Measurements from ENCODE around the gene ESAM. TPM values are rescaled to one million over a fixed set of nuclear protein-coding genes. Genes with fewer than 3 reads are reported as not detected.
A peak's percentile ranks its signal among the peaks of the same experiment; 100 is the strongest.

ESAM gene
- total RNA-seq, 1 experiment from 2014 or later: 0.92 TPM

DNA sequence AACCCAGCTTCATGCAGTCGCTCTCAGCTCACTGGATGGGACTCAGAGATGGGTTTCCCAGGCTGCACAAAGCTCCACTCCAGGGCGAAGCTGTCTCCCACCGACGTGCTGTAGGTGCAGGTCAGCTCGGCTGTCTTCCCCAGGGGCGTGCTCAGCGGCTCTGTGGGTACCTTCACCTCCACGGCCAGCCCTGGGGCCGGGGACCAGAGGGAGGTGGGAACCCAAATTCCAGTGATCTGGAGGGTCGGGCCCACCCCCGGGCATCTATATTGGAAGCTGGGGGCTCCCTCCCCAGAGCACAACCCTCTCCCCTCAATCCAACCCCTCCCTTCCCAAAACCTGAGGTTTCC is 10.7 kb downstream of the ESAM start:
- H4K8ac ChIP-seq (replicated peaks; ENCODE audit: insufficient read length, low read depth, low read length): no peak overlapping the region
- H3K9me3 ChIP-seq (ENCODE audit: control insufficient read depth, low read depth, low read length): no peaks in the 10 kb centered on the region
- no peak overlapping the region for H3T11ph ChIP-seq (ENCODE audit: low read length)
- Mint-ChIP-seq H3K9me3 (peaks cover 3 to 6% of the 10 kb centered on the region in 2 experiments; a peak in 2 of 5 replicates), H3K4me1 (peaks cover 13 to 42% of the 10 kb centered on the region in 2 experiments), H3K27me3 (ENCODE audit: low read depth) (peaks cover 64% of the 10 kb centered on the region), H3K4me3 (peak overlapping the region in 1 of 2 experiments; percentile 67; a peak in 1 of 5 replicates), H3K36me3 (ENCODE audit: insufficient read depth in 1 of 3, low read depth in 3 of 3) (no peaks in the 10 kb centered on the region; a peak in 2 of 7 replicates), H3K27ac (no peak overlapping the region)
- no peak overlapping the region for H3K56ac ChIP-seq (ENCODE audit: insufficient read length, low read depth, low read length)
- no peak overlapping the region for H2BK20ac ChIP-seq (ENCODE audit: low read depth, low read length, poor library complexity, severe bottlenecking)
- no peak overlapping the region for H3K14ac ChIP-seq (ENCODE audit: insufficient read depth, low read length)
- no peak overlapping the region for H3K9ac ChIP-seq (ENCODE audit: extremely low read depth, insufficient read length, low read length)
- H2BK120ac ChIP-seq (ENCODE audit: low read depth, low read length, poor library complexity, severe bottlenecking): no peak overlapping the region
- TF ChIP-seq, protein P1, sequence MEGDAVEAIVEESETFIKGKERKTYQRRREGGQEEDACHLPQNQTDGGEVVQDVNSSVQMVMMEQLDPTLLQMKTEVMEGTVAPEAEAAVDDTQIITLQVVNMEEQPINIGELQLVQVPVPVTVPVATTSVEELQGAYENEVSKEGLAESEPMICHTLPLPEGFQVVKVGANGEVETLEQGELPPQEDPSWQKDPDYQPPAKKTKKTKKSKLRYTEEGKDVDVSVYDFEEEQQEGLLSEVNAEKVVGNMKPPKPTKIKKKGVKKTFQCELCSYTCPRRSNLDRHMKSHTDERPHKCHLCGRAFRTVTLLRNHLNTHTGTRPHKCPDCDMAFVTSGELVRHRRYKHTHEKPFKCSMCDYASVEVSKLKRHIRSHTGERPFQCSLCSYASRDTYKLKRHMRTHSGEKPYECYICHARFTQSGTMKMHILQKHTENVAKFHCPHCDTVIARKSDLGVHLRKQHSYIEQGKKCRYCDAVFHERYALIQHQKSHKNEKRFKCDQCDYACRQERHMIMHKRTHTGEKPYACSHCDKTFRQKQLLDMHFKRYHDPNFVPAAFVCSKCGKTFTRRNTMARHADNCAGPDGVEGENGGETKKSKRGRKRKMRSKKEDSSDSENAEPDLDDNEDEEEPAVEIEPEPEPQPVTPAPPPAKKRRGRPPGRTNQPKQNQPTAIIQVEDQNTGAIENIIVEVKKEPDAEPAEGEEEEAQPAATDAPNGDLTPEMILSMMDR (conservative IDR thresholded peaks at IDR 0.05): no peak
- H3K23me2 ChIP-seq (ENCODE audit: insufficient read length, low read depth, low read length, poor library complexity, severe bottlenecking): peaks cover 9% of the 10 kb centered on the region
- H3K23ac ChIP-seq (ENCODE audit: insufficient read length, low read depth, low read length): no peak overlapping the region
- no peak overlapping the region for H4K91ac ChIP-seq (ENCODE audit: insufficient read length, low read depth, low read length)
- DNase-seq: peak; percentile 34
- peaks cover 3% of the 10 kb centered on the region; the same call in 1 of the 2 replicates for H3K4me1 ChIP-seq (ENCODE audit: insufficient read depth, low read length)
- no peak overlapping the region for H2AK5ac ChIP-seq (ENCODE audit: insufficient read length, low read length)
- H2BK15ac ChIP-seq (ENCODE audit: low read depth, low read length): no peak overlapping the region
- H3K4ac ChIP-seq (ENCODE audit: low read depth, low read length): no peak overlapping the region
- no peak overlapping the region for H2AFZ ChIP-seq (ENCODE audit: low read length)
- H3K79me2 ChIP-seq (ENCODE audit: insufficient read depth, low read length): no peaks in the 10 kb centered on the region
- no peak overlapping the region for H2BK5ac ChIP-seq (ENCODE audit: insufficient read length, low read length)
- H2BK12ac ChIP-seq (ENCODE audit: insufficient read length, low read depth, low read length): no peak overlapping the region
- H4K20me1 ChIP-seq (ENCODE audit: control insufficient read depth, insufficient read depth, insufficient read length): no peaks in the 10 kb centered on the region
- no peak overlapping the region for H4K5ac ChIP-seq (ENCODE audit: insufficient read length, low read depth, low read length)
- H3K79me1 ChIP-seq (ENCODE audit: insufficient read depth, low read depth, low read length, poor library complexity, severe bottlenecking): no peaks in the 10 kb centered on the region
- peaks cover 88% of the 10 kb centered on the region for H3K27me3 ChIP-seq (ENCODE audit: insufficient read depth, low read length)
- peak overlapping the region; percentile 41 for H3K4me2 ChIP-seq (ENCODE audit: insufficient read depth, insufficient read length, low read length)
- no peak overlapping the region for H3K18ac ChIP-seq (ENCODE audit: insufficient read length, low read depth, low read length)
- no peak overlapping the region for H3K27ac ChIP-seq (ENCODE audit: insufficient read length, low read depth, low read length)
- no CpG with 5 or more reads among the region's 11 CpGs for WGBS (ENCODE audit: extremely low coverage, insufficient read length, low lambda C conversion rate)

Data from H9 (cell line).